ENCODE results near the gene DHRSX. TPM values are rescaled to one million over a fixed set of nuclear protein-coding genes. Genes with fewer than 3 reads are reported as not detected.

The DHRSX gene
- total and polyA plus RNA-seq, 2 of the 13 experiments (the other 11 are each of a cell fraction or from before 2014, with no cell fraction given): 15.5 to 24.3 TPM

DNA sequence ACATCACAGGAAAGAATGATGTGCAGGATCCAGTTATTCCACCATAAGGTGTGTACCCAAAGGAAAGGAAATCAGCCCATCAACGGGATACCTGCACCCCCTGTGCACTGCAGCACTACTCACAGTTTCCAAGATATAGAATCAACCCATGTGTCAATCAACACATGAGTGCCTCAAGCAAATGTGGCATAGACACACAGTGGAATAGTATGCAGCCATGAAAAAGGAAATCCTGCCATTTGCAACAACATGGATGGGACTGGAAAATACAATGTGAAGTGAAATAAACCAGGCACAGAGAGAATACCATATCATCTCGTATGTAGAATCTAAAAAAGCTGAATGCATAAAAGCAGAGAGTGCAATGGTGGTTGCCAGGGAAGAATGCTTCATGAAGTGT is 53.3 kb downstream of the DHRSX start:
- POLR2A ChIA-PET: no interaction called here

DNA sequence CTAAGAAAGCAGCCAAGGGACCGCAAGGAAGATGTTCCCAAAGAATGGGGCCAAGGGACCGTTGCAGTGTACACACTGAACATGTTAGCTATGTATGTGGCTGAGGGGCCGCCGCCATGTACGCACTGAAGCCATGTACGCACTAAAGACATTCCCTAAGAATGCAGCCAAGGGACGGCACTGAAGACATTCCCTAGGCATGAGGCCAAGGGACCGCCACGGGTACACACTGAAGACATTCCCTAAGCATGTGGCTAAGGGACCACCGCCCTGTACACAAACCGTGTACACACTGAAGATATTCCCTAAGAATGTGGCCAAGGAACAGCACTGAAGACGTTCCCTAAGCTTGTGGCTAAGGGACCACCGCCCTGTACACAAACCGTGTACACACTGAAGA is 54.0 kb downstream of the DHRSX start:
- in situ Hi-C loops (cut with HindIII; ENCODE audit: extremely low pct_ligation_motif_present, low pct_unique_long_range_greater_than_20kb): no loop called here
- ChIA-PET POLR2A (no interaction called here), CTCF (ENCODE audit: low intra/inter-chr PET ratio, low total read pairs) (no interaction called here)
- Histone ChIP-seq H3K36me3 (replicated peaks in 1 of 2; ENCODE audit: control insufficient read depth in 1 of 2, insufficient read depth in 2 of 2, low read length in 2 of 2) (no peaks in the 10 kb centered on the region), H4K20me1 (ENCODE audit: insufficient read depth, low read length) (no peaks in the 10 kb centered on the region; the same call in 1 of the 2 replicates), H3K4me2 (ENCODE audit: low read depth, low read length) (no peak overlapping the region), H3K9me3 (ENCODE audit: low read length) (no peaks in the 10 kb centered on the region), H3K4me3 (replicated peaks in 1 of 3; ENCODE audit: insufficient read depth in 1 of 3, low read depth in 2 of 3, low read length in 3 of 3) (no peak overlapping the region), H3K27me3 (ENCODE audit: control insufficient read depth in 1 of 2, insufficient read depth in 2 of 2, low read length in 2 of 2) (no peaks in the 10 kb centered on the region; a peak in 1 of 5 replicates), H3K27ac (ENCODE audit: extremely low read length, insufficient read depth, low read length) (no peak overlapping the region), H2AFZ (ENCODE audit: low read length) (no peak overlapping the region), H3K9ac (ENCODE audit: insufficient read depth, low read depth, low read length) (no peak overlapping the region), H3K79me2 (ENCODE audit: insufficient read depth, low read length) (peaks cover 11% of the 10 kb centered on the region), H3K4me1 (ENCODE audit: insufficient read depth, low read length) (no peaks in the 10 kb centered on the region)
- WGBS (ENCODE audit: low lambda C conversion rate): 99% methylated on average over 11 of the region's 14 CpGs
- BruUV-seq (replicated peaks): no TSS peak
- DNase-seq (ENCODE audit: low spot score): no peak
- no peak for ATAC-seq
- peak; percentile 21 for FAIRE-seq
- intact Hi-C loops (cut with micrococcal nuclease; ENCODE audit: unreplicated experiment): no loop called here
- TF ChIP-seq DPF2 (CRISPR knock-in tag; IDR thresholded peaks at IDR 0.05; ENCODE audit: borderline replicate concordance, low read depth): no peak
- TF ChIP-seq, protein P1, sequence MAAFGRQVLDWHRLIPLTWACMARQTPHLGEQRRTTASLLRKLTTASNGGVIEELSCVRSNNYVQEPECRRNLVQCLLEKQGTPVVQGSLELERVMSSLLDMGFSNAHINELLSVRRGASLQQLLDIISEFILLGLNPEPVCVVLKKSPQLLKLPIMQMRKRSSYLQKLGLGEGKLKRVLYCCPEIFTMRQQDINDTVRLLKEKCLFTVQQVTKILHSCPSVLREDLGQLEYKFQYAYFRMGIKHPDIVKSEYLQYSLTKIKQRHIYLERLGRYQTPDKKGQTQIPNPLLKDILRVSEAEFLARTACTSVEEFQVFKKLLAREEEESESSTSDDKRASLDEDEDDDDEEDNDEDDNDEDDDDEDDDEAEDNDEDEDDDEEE (CRISPR knock-in tag; IDR thresholded peaks at IDR 0.05): no peak
- TF ChIP-seq, protein P2, sequence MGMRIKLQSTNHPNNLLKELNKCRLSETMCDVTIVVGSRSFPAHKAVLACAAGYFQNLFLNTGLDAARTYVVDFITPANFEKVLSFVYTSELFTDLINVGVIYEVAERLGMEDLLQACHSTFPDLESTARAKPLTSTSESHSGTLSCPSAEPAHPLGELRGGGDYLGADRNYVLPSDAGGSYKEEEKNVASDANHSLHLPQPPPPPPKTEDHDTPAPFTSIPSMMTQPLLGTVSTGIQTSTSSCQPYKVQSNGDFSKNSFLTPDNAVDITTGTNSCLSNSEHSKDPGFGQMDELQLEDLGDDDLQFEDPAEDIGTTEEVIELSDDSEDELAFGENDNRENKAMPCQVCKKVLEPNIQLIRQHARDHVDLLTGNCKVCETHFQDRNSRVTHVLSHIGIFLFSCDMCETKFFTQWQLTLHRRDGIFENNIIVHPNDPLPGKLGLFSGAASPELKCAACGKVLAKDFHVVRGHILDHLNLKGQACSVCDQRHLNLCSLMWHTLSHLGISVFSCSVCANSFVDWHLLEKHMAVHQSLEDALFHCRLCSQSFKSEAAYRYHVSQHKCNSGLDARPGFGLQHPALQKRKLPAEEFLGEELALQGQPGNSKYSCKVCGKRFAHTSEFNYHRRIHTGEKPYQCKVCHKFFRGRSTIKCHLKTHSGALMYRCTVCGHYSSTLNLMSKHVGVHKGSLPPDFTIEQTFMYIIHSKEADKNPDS (CRISPR knock-in tag; IDR thresholded peaks at IDR 0.05): no peak
- TF ChIP-seq, protein P3, sequence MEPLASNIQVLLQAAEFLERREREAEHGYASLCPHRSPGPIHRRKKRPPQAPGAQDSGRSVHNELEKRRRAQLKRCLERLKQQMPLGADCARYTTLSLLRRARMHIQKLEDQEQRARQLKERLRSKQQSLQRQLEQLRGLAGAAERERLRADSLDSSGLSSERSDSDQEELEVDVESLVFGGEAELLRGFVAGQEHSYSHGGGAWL (CRISPR knock-in tag; IDR thresholded peaks at IDR 0.05): no peak
- TF ChIP-seq, protein P4, sequence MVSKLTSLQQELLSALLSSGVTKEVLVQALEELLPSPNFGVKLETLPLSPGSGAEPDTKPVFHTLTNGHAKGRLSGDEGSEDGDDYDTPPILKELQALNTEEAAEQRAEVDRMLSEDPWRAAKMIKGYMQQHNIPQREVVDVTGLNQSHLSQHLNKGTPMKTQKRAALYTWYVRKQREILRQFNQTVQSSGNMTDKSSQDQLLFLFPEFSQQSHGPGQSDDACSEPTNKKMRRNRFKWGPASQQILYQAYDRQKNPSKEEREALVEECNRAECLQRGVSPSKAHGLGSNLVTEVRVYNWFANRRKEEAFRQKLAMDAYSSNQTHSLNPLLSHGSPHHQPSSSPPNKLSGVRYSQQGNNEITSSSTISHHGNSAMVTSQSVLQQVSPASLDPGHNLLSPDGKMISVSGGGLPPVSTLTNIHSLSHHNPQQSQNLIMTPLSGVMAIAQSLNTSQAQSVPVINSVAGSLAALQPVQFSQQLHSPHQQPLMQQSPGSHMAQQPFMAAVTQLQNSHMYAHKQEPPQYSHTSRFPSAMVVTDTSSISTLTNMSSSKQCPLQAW (CRISPR knock-in tag; IDR thresholded peaks at IDR 0.05): no peak

More for the DNA sequence above, 53.3 kb downstream of the DHRSX start:
- BruUV-seq (replicated peaks): no TSS peak
- Histone ChIP-seq H3K9ac (ENCODE audit: insufficient read depth, low read depth, low read length) (no peak overlapping the region), H3K79me2 (ENCODE audit: insufficient read depth, low read length) (peaks cover 14% of the 10 kb centered on the region), H3K27ac (ENCODE audit: extremely low read length, insufficient read depth, low read length) (no peak overlapping the region), H3K4me2 (ENCODE audit: low read depth, low read length) (no peak overlapping the region), H3K4me1 (ENCODE audit: insufficient read depth, low read length) (no peaks in the 10 kb centered on the region), H3K4me3 (replicated peaks in 1 of 3; ENCODE audit: insufficient read depth in 1 of 3, low read depth in 2 of 3, low read length in 3 of 3) (no peak overlapping the region), H3K9me3 (ENCODE audit: low read length) (no peaks in the 10 kb centered on the region), H2AFZ (ENCODE audit: low read length) (no peak overlapping the region), H3K36me3 (replicated peaks in 1 of 2; ENCODE audit: control insufficient read depth in 1 of 2, insufficient read depth in 2 of 2, low read length in 2 of 2) (no peaks in the 10 kb centered on the region), H4K20me1 (ENCODE audit: insufficient read depth, low read length) (no peaks in the 10 kb centered on the region; the same call in 1 of the 2 replicates), H3K27me3 (ENCODE audit: control insufficient read depth in 1 of 2, insufficient read depth in 2 of 2, low read length in 2 of 2) (no peaks in the 10 kb centered on the region; a peak in 1 of 5 replicates)
- 71% methylated on average over 2 of the region's 2 CpGs for WGBS (ENCODE audit: low lambda C conversion rate)
- intact Hi-C loops (cut with micrococcal nuclease; ENCODE audit: unreplicated experiment): no loop called here
- TF ChIP-seq, protein P5, sequence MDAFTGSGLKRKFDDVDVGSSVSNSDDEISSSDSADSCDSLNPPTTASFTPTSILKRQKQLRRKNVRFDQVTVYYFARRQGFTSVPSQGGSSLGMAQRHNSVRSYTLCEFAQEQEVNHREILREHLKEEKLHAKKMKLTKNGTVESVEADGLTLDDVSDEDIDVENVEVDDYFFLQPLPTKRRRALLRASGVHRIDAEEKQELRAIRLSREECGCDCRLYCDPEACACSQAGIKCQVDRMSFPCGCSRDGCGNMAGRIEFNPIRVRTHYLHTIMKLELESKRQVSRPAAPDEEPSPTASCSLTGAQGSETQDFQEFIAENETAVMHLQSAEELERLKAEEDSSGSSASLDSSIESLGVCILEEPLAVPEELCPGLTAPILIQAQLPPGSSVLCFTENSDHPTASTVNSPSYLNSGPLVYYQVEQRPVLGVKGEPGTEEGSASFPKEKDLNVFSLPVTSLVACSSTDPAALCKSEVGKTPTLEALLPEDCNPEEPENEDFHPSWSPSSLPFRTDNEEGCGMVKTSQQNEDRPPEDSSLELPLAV (CRISPR knock-in tag; conservative IDR thresholded peaks at IDR 0.05; ENCODE audit: low read depth): no peak
- TF ChIP-seq ZMYM3 (CRISPR knock-in tag; IDR thresholded peaks at IDR 0.05): peak; percentile 38; the same call in 1 of the 2 replicates
- TF ChIP-seq ZNF260 (CRISPR knock-in tag; IDR thresholded peaks at IDR 0.05; ENCODE audit: borderline replicate concordance, low read depth): 0 out of 2 replicates have a peak, but pooled peaks have one; percentile 63
- in situ Hi-C loops (cut with HindIII; ENCODE audit: extremely low pct_ligation_motif_present, low pct_unique_long_range_greater_than_20kb): no loop called here
- FAIRE-seq (no peak), ATAC-seq (no peak), DNase-seq (ENCODE audit: low spot score) (no peak)
- CTCF ChIA-PET (ENCODE audit: low intra/inter-chr PET ratio, low total read pairs): no interaction called here

All from HepG2 (cell line).